Measurements from ENCODE around the gene ACP7. TPM values are rescaled to one million over a fixed set of nuclear protein-coding genes. Genes with fewer than 3 reads are reported as not detected.

The ACP7 gene
- total and polyA plus RNA-seq, 10 of the 15 experiments (the other 5 are each of a cell fraction or from before 2014, with no cell fraction given), result not detected

- Histone ChIP-seq H3K4me3 (no peak overlapping the region), H3K79me2 (ENCODE audit: control insufficient read depth, insufficient read depth, low read length) (no peaks in the 10 kb centered on the region), H3K27ac (ENCODE audit: control insufficient read depth, insufficient read depth) (no peak overlapping the region), H3K4me2 (ENCODE audit: control insufficient read depth, insufficient read depth) (no peak overlapping the region), H2AFZ (ENCODE audit: control insufficient read depth, low read depth, low read length) (no peak overlapping the region), H3K9me3 (replicated peaks; ENCODE audit: control insufficient read depth, insufficient read depth, low read length) (no peaks in the 10 kb centered on the region), H3K4me1 (ENCODE audit: control insufficient read depth, insufficient read depth, low read length) (0 out of 2 replicates have a peak, but pooled peaks cover 4% of the 10 kb centered on the region), H3K9ac (ENCODE audit: control insufficient read depth, insufficient read depth, low read length) (no peak overlapping the region), H3K36me3 (ENCODE audit: control insufficient read depth in 2 of 2, insufficient read depth in 2 of 2, low read length in 1 of 2) (peaks cover 0 to 4% of the 10 kb centered on the region in 2 experiments; a peak in 2 of 4 replicates), H3K27me3 (replicated peaks in 1 of 2; ENCODE audit: control insufficient read depth in 2 of 2, insufficient read depth in 2 of 2, low read length in 1 of 2) (no peaks in the 10 kb centered on the region), H4K20me1 (ENCODE audit: control insufficient read depth, insufficient read depth) (no peaks in the 10 kb centered on the region)
- BruUV-seq (replicated peaks), result no TSS peak
- intact Hi-C loops (cut with micrococcal nuclease; ENCODE audit: unreplicated experiment), result no loop called here
- ChIA-PET POLR2A (no interaction called here), RAD21 (ENCODE audit: unreplicated experiment) (interaction anchor here (1.2 kb wide), 1 partner anchor 12 kb away, joined by 3 read pairs; no protein-coding TSS in a partner anchor), CTCF (interaction anchor here (2.1 kb wide), 1 partner anchor 24 kb away, joined by 8 read pairs; no protein-coding TSS in a partner anchor), SMC1A (ENCODE audit: uncharacterized antibody, unreplicated experiment) (interaction anchor here (0.6 kb wide), 1 partner anchor 71 kb away, joined by 3 read pairs; no protein-coding TSS in a partner anchor)
- TF ChIP-seq KDM1A (IDR thresholded peaks at IDR 0.05; ENCODE audit: borderline replicate concordance), result no peak
- TF ChIP-seq, protein P1, sequence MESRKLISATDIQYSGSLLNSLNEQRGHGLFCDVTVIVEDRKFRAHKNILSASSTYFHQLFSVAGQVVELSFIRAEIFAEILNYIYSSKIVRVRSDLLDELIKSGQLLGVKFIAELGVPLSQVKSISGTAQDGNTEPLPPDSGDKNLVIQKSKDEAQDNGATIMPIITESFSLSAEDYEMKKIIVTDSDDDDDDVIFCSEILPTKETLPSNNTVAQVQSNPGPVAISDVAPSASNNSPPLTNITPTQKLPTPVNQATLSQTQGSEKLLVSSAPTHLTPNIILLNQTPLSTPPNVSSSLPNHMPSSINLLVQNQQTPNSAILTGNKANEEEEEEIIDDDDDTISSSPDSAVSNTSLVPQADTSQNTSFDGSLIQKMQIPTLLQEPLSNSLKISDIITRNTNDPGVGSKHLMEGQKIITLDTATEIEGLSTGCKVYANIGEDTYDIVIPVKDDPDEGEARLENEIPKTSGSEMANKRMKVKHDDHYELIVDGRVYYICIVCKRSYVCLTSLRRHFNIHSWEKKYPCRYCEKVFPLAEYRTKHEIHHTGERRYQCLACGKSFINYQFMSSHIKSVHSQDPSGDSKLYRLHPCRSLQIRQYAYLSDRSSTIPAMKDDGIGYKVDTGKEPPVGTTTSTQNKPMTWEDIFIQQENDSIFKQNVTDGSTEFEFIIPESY (IDR thresholded peaks at IDR 0.05), result no peak
- TF ChIP-seq EZH2 (IDR thresholded peaks at IDR 0.05; ENCODE audit: borderline replicate concordance, control insufficient read depth, low read depth, low read length), result no peak
- no peak for TF ChIP-seq HDGF (IDR thresholded peaks at IDR 0.05)
- FAIRE-seq, result no peak
- DNase-seq (ENCODE audit: low read depth, low spot score), result no peak
- 95% methylated on average over 7 of the region's 7 CpGs for WGBS (ENCODE audit: insufficient coverage, insufficient replicate concordance, low lambda C conversion rate, missing lambda C conversion rate)
- in situ Hi-C loops (cut with MboI), result no loop called here
- no peak for ATAC-seq
These were observed 62.7 kb downstream of the ACP7 start for GRCh38 chr19:39146686-39147450.
